HCT116 (cell line): ENCODE measurements around the gene DLL1. TPM values are rescaled to one million over a fixed set of nuclear protein-coding genes. Genes with fewer than 3 reads are reported as not detected.

ENCODE experiments used
- ATAC-seq: fragments of 200-7000 bp; cut with Tn5 transposase; 2 replicates; pipeline ENCODE4 v1.9.1; 2020; ENCODE audit warnings: mild to moderate bottlenecking, moderate library complexity
- BruUV-seq: library from RNA; stranded (reverse); fragments of 400-500 nt; replicated peaks from 2 replicates; lab custom pipeline; 2021; lab: Mats Ljungman, UMichigan
- CTCF ChIA-PET: fragments of 300-600 bp; sonication (Branson Sonifier 250); formaldehyde crosslinking; loops from one replicate; lab custom pipeline; 2021; ENCODE audit warnings: antibody characterized with exemption; lab: Charles Lee
- POLR2A ChIA-PET: fragments of 300-600, 350-600 bp; sonication (Branson Sonifier 250); formaldehyde crosslinking; loops from one replicate; lab custom pipeline; 2021; ENCODE audit warnings: antibody characterized with exemption; lab: Charles Lee
- RAD21 ChIA-PET, 2 experiments: fragments of 300-600 bp; sonication (Branson Sonifier 250); formaldehyde crosslinking; loops; one replicate each; lab custom pipeline; 2023; ENCODE audit warnings: low total read pairs in 2 of 2; ENCODE audit not compliant: uncharacterized antibody in 2 of 2, unreplicated experiment in 2 of 2, low non-redundant PET in 1 of 2; lab: Charles Lee
- DNase-seq: peaks from one replicate; pipeline ENCODE4 v3.0.0-alpha.2; 2010; ENCODE audit warnings: low read depth, low spot score
- H2AFZ ChIP-seq: fragments of 200-600 bp; shearing (Covaris generic), sonication (generic); 2 replicates; pipeline ENCODE4 v1.6.1; 2017; ENCODE audit warnings: low read depth, mixed run types, mixed read lengths, antibody characterized with exemption, low read length; ENCODE audit not compliant: poor library complexity, severe bottlenecking
- H3K27ac ChIP-seq: 2 replicates; pipeline ENCODE4 v1.5.1; 2012; ENCODE audit warnings: low read depth, low read length
- H3K27me3 ChIP-seq: fragments of 200-600 bp; sonication (generic); 2 replicates; pipeline ENCODE4 v1.6.1; 2016; ENCODE audit warnings: mixed run types, low read length, mixed read lengths; ENCODE audit not compliant: insufficient read depth
- H3K36me3 ChIP-seq, 2 experiments: fragments of 200-500 bp in 1 of 2; fragments of 200-600 bp in 1 of 2; sonication (Bioruptor generic) in 1 of 2; sonication (generic) in 1 of 2; 2 replicates each; pipeline versions ENCODE4 v1.5.1 to v1.6.1; 2014 to 2016; ENCODE audit warnings: low read length in 2 of 2, inconsistent platforms in 1 of 2, mixed read lengths in 1 of 2, mixed run types in 1 of 2; ENCODE audit not compliant: insufficient read depth in 2 of 2, control insufficient read depth in 1 of 2
- H3K4me1 ChIP-seq, 2 experiments: fragments of 200-600 bp in 1 of 2; sonication (generic) in 1 of 2; 2 replicates each; pipeline versions ENCODE4 v1.5.1 to v1.6.1; 2012 to 2017; ENCODE audit warnings: low read length in 2 of 2, inconsistent platforms in 1 of 2, mild to moderate bottlenecking in 1 of 2, mixed read lengths in 1 of 2, mixed run types in 1 of 2, moderate library complexity in 1 of 2; ENCODE audit not compliant: insufficient read depth in 2 of 2, control insufficient read depth in 1 of 2
- H3K4me2 ChIP-seq: fragments of 200-600 bp; sonication (generic); 2 replicates; pipeline ENCODE4 v1.6.1; 2017; ENCODE audit warnings: mixed run types, low read length, mixed read lengths
- H3K4me3 ChIP-seq, 2 experiments: fragments of 200-600 bp in 1 of 2; sonication (generic) in 1 of 2; replicated peaks in 1 of 2; 2 replicates each; pipeline ENCODE4 v1.5.1; 2011 to 2016; ENCODE audit warnings: low read length in 2 of 2, control low read depth in 1 of 2, low read depth in 1 of 2, mild to moderate bottlenecking in 1 of 2, mixed read lengths in 1 of 2, mixed run types in 1 of 2
- H3K79me2 ChIP-seq: fragments of 200-600 bp; sonication (generic); 2 replicates; pipeline ENCODE4 v1.6.1; 2017; ENCODE audit warnings: mild to moderate bottlenecking, mixed run types, low read length, moderate library complexity, mixed read lengths; ENCODE audit not compliant: insufficient read depth
- H3K9ac ChIP-seq: fragments of 200-600 bp; sonication (generic); 2 replicates; pipeline ENCODE4 v1.6.1; 2016; ENCODE audit warnings: low read length, mixed read lengths
- H3K9me2 ChIP-seq: fragments of 200-600 bp; sonication (generic), shearing (Covaris generic); 2 replicates; pipeline ENCODE4 v1.6.1; 2017; ENCODE audit warnings: mixed run types, mild to moderate bottlenecking, moderate library complexity; ENCODE audit not compliant: insufficient read depth
- H3K9me3 ChIP-seq, 2 experiments: fragments of 200-500 bp in 1 of 2; fragments of 200-600 bp in 1 of 2; sonication (Bioruptor generic) in 1 of 2; sonication (generic) in 1 of 2; 2 replicates each; pipeline ENCODE4 v1.6.1; 2014 to 2017; ENCODE audit warnings: low read length in 2 of 2, mixed read lengths in 2 of 2, inconsistent platforms in 1 of 2, low read depth in 1 of 2, mild to moderate bottlenecking in 1 of 2, mixed run types in 1 of 2, moderate library complexity in 1 of 2; ENCODE audit not compliant: control insufficient read depth in 1 of 2, insufficient read depth in 1 of 2
- H4K20me1 ChIP-seq: fragments of 200-600 bp; sonication (generic), shearing (Covaris generic); 2 replicates; pipeline ENCODE4 v1.6.1; 2017; ENCODE audit warnings: mixed run types, mild to moderate bottlenecking, moderate library complexity; ENCODE audit not compliant: insufficient read depth
- CBX3 ChIP-seq: IDR thresholded peaks from 2 replicates; pipeline ENCODE4 v1.6.1; 2012; ENCODE audit warnings: low read depth
- CEBPB ChIP-seq: IDR thresholded peaks from 2 replicates; pipeline ENCODE4 v1.6.1; 2012; ENCODE audit warnings: low read depth
- CTCF ChIP-seq, 3 experiments: fragments of 200-600 bp in 1 of 3; sonication (generic) in 1 of 3; IDR thresholded peaks in 2 of 3; conservative IDR thresholded peaks in 1 of 3; 2 replicates each; pipeline ENCODE4 v1.5.1; 2012 to 2017; ENCODE audit warnings: low read depth in 2 of 3, low read length in 2 of 3, antibody characterized with exemption in 1 of 3, borderline replicate concordance in 1 of 3, control low read depth in 1 of 3, mild to moderate bottlenecking in 1 of 3, mixed read lengths in 1 of 3, mixed run types in 1 of 3, moderate library complexity in 1 of 3; ENCODE audit not compliant: insufficient read depth in 1 of 3
- EGR1 ChIP-seq: IDR thresholded peaks from 2 replicates; pipeline ENCODE4 v1.6.1; 2012; ENCODE audit warnings: low read depth
- EZH2phosphoT487 ChIP-seq: fragments of 200-600 bp; IDR thresholded peaks from 2 replicates; pipeline ENCODE4 v1.6.1; 2018; ENCODE audit warnings: antibody characterized with exemption, borderline replicate concordance
- JUND ChIP-seq: IDR thresholded peaks from 2 replicates; pipeline ENCODE4 v1.6.1; 2012
- RAD21 ChIP-seq: IDR thresholded peaks from 2 replicates; pipeline ENCODE4 v1.6.1; 2012; ENCODE audit warnings: low read depth, mild to moderate bottlenecking
- ZNF274 ChIP-seq: fragments of 200-500 bp; sonication (Bioruptor generic); IDR thresholded peaks from 2 replicates; pipeline ENCODE4 v1.6.1; 2014; ENCODE audit warnings: mild to moderate bottlenecking, low read depth, low read length, inconsistent platforms
- intact Hi-C: fragments of 100-400 bp; cut with micrococcal nuclease; formaldehyde crosslinking; loops from 2 replicates; pipeline ENCODE4 v1.10.0; 2022
- total RNA-seq: library from RNA; stranded (reverse); gene quantifications from one replicate; pipeline ENCODE4 v1.2.1, GENCODE V29; 2021; ENCODE audit not compliant: unreplicated experiment
- TF ChIP-seq, protein P1 (sequence below): IDR thresholded peaks from 2 replicates; pipeline ENCODE4 v1.6.1; 2011; ENCODE audit warnings: mild to moderate bottlenecking, low read length, moderate library complexity; ENCODE audit not compliant: insufficient replicate concordance; ENCODE audit errors: extremely low read depth

DLL1 gene
- total RNA-seq, 1 experiment from 2014 or later: 5.3 TPM

DNA sequence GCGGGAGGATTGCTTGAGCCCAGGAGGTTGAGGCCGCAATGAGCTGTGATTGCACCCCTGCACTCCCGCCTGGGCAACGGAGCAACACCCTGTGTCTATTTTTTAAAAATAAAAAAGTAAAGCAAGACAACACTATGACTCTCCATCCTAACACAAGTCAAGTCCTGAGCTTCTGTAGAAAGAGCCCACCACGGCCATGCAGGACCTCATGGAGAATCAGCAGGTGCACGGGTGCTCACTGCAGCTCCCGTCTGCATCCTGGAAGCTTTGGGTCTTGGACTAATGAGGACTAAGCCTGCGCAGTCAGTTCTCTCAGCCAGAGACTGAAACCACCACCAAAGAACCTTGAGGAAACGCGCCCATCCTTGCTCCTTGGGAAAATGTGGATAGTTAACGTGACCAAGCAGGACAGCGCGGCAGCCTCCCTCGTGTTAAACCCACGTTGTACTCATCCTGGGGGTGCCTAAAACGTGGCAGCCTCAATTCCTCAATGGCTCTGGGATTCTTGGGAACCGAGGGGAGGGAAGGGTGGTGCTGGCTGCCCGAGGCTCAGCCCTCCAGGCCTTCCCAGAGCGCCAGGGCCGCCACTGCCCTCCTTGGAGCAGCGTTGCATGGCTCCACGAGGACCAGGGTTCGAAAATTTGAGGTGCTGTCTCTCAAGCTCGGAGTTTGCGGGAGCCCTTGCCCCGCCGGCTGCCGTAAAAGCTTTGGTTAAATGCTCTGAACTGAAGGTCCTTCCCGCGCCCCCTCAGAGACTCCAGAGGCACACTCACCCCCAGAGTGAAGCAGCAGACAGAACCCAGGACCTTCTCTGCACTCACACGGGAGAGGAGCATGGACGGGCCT lies 29.0 kb downstream of the DLL1 start:
- no peak overlapping the region for H3K4me3 ChIP-seq
- no TSS peak for BruUV-seq
- TF ChIP-seq RAD21 (no peak), JUND (no peak)
- ATAC-seq (no peak), DNase-seq (no peak)
- H3K9me3 ChIP-seq: no peaks in the 10 kb centered on the region
- peaks cover 6 to 10% of the 10 kb centered on the region in 2 experiments; a peak in 3 of 4 replicates for H3K4me1 ChIP-seq
- H3K27me3 ChIP-seq: no peaks in the 10 kb centered on the region
- H3K4me2 ChIP-seq: no peak overlapping the region
- CTCF ChIA-PET: no interaction called here
- H3K27ac ChIP-seq: no peak overlapping the region
- intact Hi-C loops: loop anchor here (10.0 kb wide), 3 partner anchors 97 to 427 kb away; no protein-coding TSS in a partner anchor
- POLR2A ChIA-PET: no interaction called here
- no peaks in the 10 kb centered on the region for H3K9me2 ChIP-seq
- RAD21 ChIA-PET: no interaction called here
- no peaks in the 10 kb centered on the region for H3K36me3 ChIP-seq
- H2AFZ ChIP-seq: no peak overlapping the region
- H3K79me2 ChIP-seq: no peaks in the 10 kb centered on the region
- no peaks in the 10 kb centered on the region for H4K20me1 ChIP-seq
- no peak overlapping the region for H3K9ac ChIP-seq

DNA sequence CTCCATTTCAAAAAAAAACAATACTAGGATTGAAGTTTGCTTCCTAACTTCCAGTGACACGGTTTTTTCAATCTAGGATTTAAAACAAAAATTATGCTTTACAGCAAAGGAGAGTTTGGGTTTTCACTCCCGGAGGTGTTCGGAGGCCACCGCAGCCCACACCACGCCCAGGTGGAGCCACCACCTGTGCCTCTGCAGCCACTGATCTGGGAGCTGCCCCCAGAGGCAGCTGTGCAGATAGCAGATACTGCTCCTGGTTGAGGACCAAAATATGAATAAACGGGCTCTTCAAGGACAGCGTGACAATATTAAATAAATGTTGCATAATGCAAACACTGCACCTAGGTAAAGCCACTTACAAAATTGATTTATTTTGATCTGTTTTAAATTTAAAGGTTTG lies 30.2 kb downstream of the DLL1 start:
- CTCF ChIA-PET: interaction anchor here (0.7 to 1.1 kb wide), 2 partner anchors 30 to 269 kb away, joined by 3 read pairs; partner anchors contain the start of gene DLL1
- Histone ChIP-seq H3K4me1 (peaks cover under 1 to 5% of the 10 kb centered on the region in 2 experiments; a peak in 2 of 4 replicates), H3K27me3 (no peaks in the 10 kb centered on the region), H3K9me3 (no peaks in the 10 kb centered on the region), H2AFZ (no peak overlapping the region), H3K27ac (no peak overlapping the region), H3K4me2 (peak overlapping the region; percentile 21; the same call in 1 of the 2 replicates), H3K79me2 (no peaks in the 10 kb centered on the region), H3K4me3 (no peak overlapping the region), H3K9me2 (no peaks in the 10 kb centered on the region), H3K36me3 (no peaks in the 10 kb centered on the region), H3K9ac (no peak overlapping the region), H4K20me1 (no peaks in the 10 kb centered on the region)
- RAD21 ChIA-PET: interaction anchor here in 1 of 2 experiments (1.3 kb wide), 1 partner anchor 427 kb away, joined by 3 read pairs; no protein-coding TSS in a partner anchor
- DNase-seq (peak; percentile 21), ATAC-seq (peak; percentile 82)
- TF ChIP-seq EZH2phosphoT487 (no peak), CBX3 (0 out of 2 replicates have a peak, but pooled peaks have one; percentile 20), CTCF (IDR thresholded peaks at IDR 0.05 in 2 of 3, conservative IDR thresholded peaks at IDR 0.05 in 1 of 3; ENCODE audit: borderline replicate concordance in 1 of 3, insufficient read depth in 1 of 3, low read depth in 2 of 3, low read length in 2 of 3) (peak; percentile 35 to 60 (median 56); a peak in 5 of 6 replicates), RAD21 (peak; percentile 42; the same call in 1 of the 2 replicates), EGR1 (no peak), CEBPB (no peak), ZNF274 (no peak)
- TF ChIP-seq, protein P1, sequence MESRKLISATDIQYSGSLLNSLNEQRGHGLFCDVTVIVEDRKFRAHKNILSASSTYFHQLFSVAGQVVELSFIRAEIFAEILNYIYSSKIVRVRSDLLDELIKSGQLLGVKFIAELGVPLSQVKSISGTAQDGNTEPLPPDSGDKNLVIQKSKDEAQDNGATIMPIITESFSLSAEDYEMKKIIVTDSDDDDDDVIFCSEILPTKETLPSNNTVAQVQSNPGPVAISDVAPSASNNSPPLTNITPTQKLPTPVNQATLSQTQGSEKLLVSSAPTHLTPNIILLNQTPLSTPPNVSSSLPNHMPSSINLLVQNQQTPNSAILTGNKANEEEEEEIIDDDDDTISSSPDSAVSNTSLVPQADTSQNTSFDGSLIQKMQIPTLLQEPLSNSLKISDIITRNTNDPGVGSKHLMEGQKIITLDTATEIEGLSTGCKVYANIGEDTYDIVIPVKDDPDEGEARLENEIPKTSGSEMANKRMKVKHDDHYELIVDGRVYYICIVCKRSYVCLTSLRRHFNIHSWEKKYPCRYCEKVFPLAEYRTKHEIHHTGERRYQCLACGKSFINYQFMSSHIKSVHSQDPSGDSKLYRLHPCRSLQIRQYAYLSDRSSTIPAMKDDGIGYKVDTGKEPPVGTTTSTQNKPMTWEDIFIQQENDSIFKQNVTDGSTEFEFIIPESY: no peak
- no TSS peak for BruUV-seq
- POLR2A ChIA-PET: no interaction called here
- intact Hi-C loops: loop anchor here (10.0 kb wide), 3 partner anchors 96 to 426 kb away; no protein-coding TSS in a partner anchor
